ENCODE results near the gene SHROOM3. TPM values are rescaled to one million over a fixed set of nuclear protein-coding genes. Genes with fewer than 3 reads are reported as not detected.
A peak's percentile ranks its signal among the peaks of the same experiment; 100 is the strongest.

Gene SHROOM3
- total RNA-seq, 1 experiment from 2014 or later = 27.6 TPM

DNA sequence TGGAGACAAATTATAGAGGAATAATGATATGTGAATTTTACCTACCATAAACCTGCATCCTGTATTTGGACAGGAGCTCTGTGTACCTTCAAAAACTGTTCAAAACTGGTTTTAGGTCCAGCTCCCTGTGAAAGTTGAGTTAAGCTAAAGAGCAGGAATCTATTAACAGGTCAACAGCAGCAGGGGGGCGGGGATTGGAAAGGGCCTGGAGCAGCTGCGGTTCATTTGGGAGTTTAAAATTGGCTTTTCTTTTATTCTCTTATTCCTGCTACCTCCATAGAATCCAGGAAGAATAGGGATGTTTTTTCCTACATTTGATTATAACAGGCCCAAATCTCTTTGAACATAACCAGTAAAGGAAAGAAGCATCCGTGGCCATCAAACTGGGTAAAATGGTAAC lies 23.8 kb downstream of the SHROOM3 start:
- WGBS (ENCODE audit: extremely low coverage, insufficient read length, low lambda C conversion rate) = no CpG with 5 or more reads among the region's 3 CpGs
- no peak overlapping the region for H2AFZ ChIP-seq (ENCODE audit: low read length)
- peaks cover 34 to 37% of the 10 kb centered on the region in 2 experiments for H3K4me1 Mint-ChIP-seq

More for the DNA sequence above, 23.8 kb downstream of the SHROOM3 start:
- H3K36me3 Mint-ChIP-seq (ENCODE audit: insufficient read depth in 1 of 3, low read depth in 3 of 3) = peaks cover 13 to 24% (median 20%) of the 10 kb centered on the region in 3 experiments
- no peak overlapping the region for H2AK5ac ChIP-seq (ENCODE audit: insufficient read length, low read length)
- peak overlapping the region; percentile 47 to 98 (median 97) for H3K27ac Mint-ChIP-seq
- H3K23me2 ChIP-seq (ENCODE audit: insufficient read length, low read depth, low read length, poor library complexity, severe bottlenecking) = no peaks in the 10 kb centered on the region
- no peak overlapping the region for H4K91ac ChIP-seq (ENCODE audit: insufficient read length, low read depth, low read length)
- H3K9me3 ChIP-seq (ENCODE audit: control insufficient read depth, low read depth, low read length) = peaks cover 10% of the 10 kb centered on the region
- no peaks in the 10 kb centered on the region for H3K27me3 Mint-ChIP-seq (ENCODE audit: low read depth)
- H2BK120ac ChIP-seq (ENCODE audit: low read depth, low read length, poor library complexity, severe bottlenecking) = no peak overlapping the region
- H3K23ac ChIP-seq (ENCODE audit: insufficient read length, low read depth, low read length) = no peak overlapping the region
- peak overlapping the region; percentile 96 for H3K27ac ChIP-seq (ENCODE audit: insufficient read length, low read depth, low read length)
- no peaks in the 10 kb centered on the region for H3K79me2 ChIP-seq (ENCODE audit: insufficient read depth, low read length)
- H3K18ac ChIP-seq (ENCODE audit: insufficient read length, low read depth, low read length) = peak overlapping the region; percentile 61
- no peak overlapping the region for H2BK15ac ChIP-seq (ENCODE audit: low read depth, low read length)
- H3K56ac ChIP-seq (ENCODE audit: insufficient read length, low read depth, low read length) = no peak overlapping the region
- H3K9ac ChIP-seq (ENCODE audit: extremely low read depth, insufficient read length, low read length) = no peak overlapping the region
- H3K9me3 Mint-ChIP-seq = peaks cover 12 to 23% of the 10 kb centered on the region in 2 experiments
- H3K27me3 ChIP-seq (ENCODE audit: insufficient read depth, low read length) = no peaks in the 10 kb centered on the region
- H3K4me1 ChIP-seq (ENCODE audit: insufficient read depth, low read length) = peaks cover 4% of the 10 kb centered on the region; the same call in 1 of the 2 replicates
- peak overlapping the region; percentile 28 for H2BK12ac ChIP-seq (ENCODE audit: insufficient read length, low read depth, low read length)
- no peak overlapping the region for H2BK5ac ChIP-seq (ENCODE audit: insufficient read length, low read length)
- TF ChIP-seq, protein P1, sequence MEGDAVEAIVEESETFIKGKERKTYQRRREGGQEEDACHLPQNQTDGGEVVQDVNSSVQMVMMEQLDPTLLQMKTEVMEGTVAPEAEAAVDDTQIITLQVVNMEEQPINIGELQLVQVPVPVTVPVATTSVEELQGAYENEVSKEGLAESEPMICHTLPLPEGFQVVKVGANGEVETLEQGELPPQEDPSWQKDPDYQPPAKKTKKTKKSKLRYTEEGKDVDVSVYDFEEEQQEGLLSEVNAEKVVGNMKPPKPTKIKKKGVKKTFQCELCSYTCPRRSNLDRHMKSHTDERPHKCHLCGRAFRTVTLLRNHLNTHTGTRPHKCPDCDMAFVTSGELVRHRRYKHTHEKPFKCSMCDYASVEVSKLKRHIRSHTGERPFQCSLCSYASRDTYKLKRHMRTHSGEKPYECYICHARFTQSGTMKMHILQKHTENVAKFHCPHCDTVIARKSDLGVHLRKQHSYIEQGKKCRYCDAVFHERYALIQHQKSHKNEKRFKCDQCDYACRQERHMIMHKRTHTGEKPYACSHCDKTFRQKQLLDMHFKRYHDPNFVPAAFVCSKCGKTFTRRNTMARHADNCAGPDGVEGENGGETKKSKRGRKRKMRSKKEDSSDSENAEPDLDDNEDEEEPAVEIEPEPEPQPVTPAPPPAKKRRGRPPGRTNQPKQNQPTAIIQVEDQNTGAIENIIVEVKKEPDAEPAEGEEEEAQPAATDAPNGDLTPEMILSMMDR (conservative IDR thresholded peaks at IDR 0.05) = no peak
- H3T11ph ChIP-seq (ENCODE audit: low read length) = peak overlapping the region; percentile 79
- no peak for DNase-seq
- no peaks in the 10 kb centered on the region for H3K79me1 ChIP-seq (ENCODE audit: insufficient read depth, low read depth, low read length, poor library complexity, severe bottlenecking)
- H3K4ac ChIP-seq (ENCODE audit: low read depth, low read length) = no peak overlapping the region
- no peaks in the 10 kb centered on the region for H4K20me1 ChIP-seq (ENCODE audit: control insufficient read depth, insufficient read depth, insufficient read length)
- H2BK20ac ChIP-seq (ENCODE audit: low read depth, low read length, poor library complexity, severe bottlenecking) = no peak overlapping the region
- no peak overlapping the region for H4K8ac ChIP-seq (replicated peaks; ENCODE audit: insufficient read length, low read depth, low read length)
- peak overlapping the region in 1 of 2 experiments; percentile 4; a peak in 2 of 5 replicates for H3K4me3 Mint-ChIP-seq
- H4K5ac ChIP-seq (ENCODE audit: insufficient read length, low read depth, low read length) = no peak overlapping the region
- no peak overlapping the region; the same call in 1 of the 2 replicates for H3K14ac ChIP-seq (ENCODE audit: insufficient read depth, low read length)
- H3K4me2 ChIP-seq (ENCODE audit: insufficient read depth, insufficient read length, low read length) = no peak overlapping the region
